Esophagus squamous epithelium (tissue), 4 donors: Measurements from ENCODE around the gene ADAP1.

Experiments used
- CTCF ChIP-seq, 6 experiments: fragments of 450-650 bp in 4 of 6; fragments of 200-600 bp in 2 of 6; sonication (generic) in 2 of 6; IDR thresholded peaks; one replicate each; pipeline ENCODE4 v1.5.1; 2016 to 2019; ENCODE audit warnings: antibody characterized with exemption in 6 of 6, mild to moderate bottlenecking in 4 of 6, moderate library complexity in 4 of 6
- POLR2A ChIP-seq, 4 donors: fragments of 450-650 bp; IDR thresholded peaks; one replicate each; pipeline ENCODE4 v1.6.1; 2017; ENCODE audit warnings: antibody characterized with exemption in 4 of 4, mild to moderate bottlenecking in 4 of 4, moderate library complexity in 3 of 4

DNA sequence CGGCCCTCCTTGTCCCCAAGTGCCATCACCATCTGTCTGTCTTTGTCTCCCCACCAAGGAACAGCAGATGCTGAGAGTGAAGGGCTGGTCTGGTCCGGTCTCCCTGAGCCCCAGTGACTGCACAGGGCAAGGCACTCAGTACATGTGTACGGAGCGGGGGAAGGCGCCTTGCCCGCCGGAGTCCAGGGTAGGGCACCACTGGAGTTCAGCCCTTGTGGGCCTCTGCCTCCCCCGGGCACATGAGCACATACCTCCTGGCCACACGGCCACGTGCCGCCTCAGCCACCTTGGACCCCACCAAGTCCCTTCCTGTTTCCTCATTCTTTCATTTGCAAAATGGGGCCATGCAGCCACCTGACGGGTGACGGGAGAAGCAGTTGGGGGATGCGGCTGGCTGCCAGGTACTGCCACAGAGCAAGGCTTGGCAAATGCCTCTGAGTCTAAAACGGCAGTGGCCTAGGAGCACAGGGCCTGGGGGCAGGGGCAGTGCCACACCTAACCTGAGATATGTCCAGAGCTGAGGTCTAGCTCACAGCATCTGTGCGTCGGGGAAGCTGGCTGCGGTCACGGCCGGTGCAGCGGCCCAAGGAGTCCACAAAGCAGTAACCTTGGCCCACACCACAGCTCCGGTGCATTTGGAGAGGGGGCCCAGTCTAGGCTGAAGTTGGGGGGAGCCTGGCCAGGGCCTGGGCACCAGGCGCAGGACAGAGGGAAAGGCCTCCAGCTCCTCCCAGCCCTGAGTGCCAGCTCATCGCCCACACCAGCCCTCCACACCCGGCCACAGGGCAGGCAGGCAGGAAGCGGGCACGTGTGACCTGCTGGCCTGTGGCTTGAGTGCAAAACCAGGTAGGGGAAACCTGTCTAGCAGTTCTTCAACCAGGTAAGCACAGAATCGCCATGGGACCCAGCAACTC lies 5.2 kb downstream of the ADAP1 start:
- TF ChIP-seq CTCF (IDR thresholded peaks at IDR 0.05) (no peak), POLR2A (IDR thresholded peaks at IDR 0.05) (no peak)
